Natural killer cell (primary cell): ENCODE results near the gene RALGPS1. TPM values are rescaled to one million over a fixed set of nuclear protein-coding genes. Genes with fewer than 3 reads are reported as not detected.

Experiments
- ATAC-seq, 3 donors: fragments of 150-1000 bp in 2 of 3; fragments of 200-7000 bp in 1 of 3; cut with Tn5 transposase; 1 replicate in 1 of 3; 2 replicates in 2 of 3; pipeline ENCODE4 v1.10.0; 2021; ENCODE audit warnings: mild to moderate bottlenecking in 2 of 3, moderate library complexity in 2 of 3
- DNase-seq, 2 donors: peaks; one replicate each; pipeline versions ENCODE4 v3.0.0 to v3.0.0-alpha.2; 2013 to 2021; ENCODE audit warnings: mixed read lengths in 1 of 2
- H3K27ac ChIP-seq: one replicate; pipeline ENCODE4 v1.5.1; 2013; ENCODE audit warnings: mild to moderate bottlenecking, low read length
- H3K27me3 ChIP-seq: one replicate; pipeline ENCODE4 v1.6.1; 2013; ENCODE audit warnings: low read length; ENCODE audit not compliant: control insufficient read depth, insufficient read depth
- H3K36me3 ChIP-seq: one replicate; pipeline ENCODE4 v1.6.1; 2013; ENCODE audit warnings: low read length; ENCODE audit not compliant: control insufficient read depth, insufficient read depth
- H3K4me1 ChIP-seq: one replicate; pipeline ENCODE4 v1.6.1; 2013; ENCODE audit warnings: low read length; ENCODE audit not compliant: control insufficient read depth, insufficient read depth
- H3K4me3 ChIP-seq: one replicate; pipeline ENCODE4 v1.5.1; 2013; ENCODE audit warnings: low read length
- H3K9me3 ChIP-seq: one replicate; pipeline ENCODE4 v1.6.1; 2013; ENCODE audit warnings: low read length; ENCODE audit not compliant: control insufficient read depth, insufficient read depth
- H3K27ac Mint-ChIP-seq, 2 donors: one replicate each; pipeline ENCODE4 v1.8.0; 2022; ENCODE audit warnings: mild to moderate bottlenecking in 2 of 2, mixed read lengths in 2 of 2, moderate library complexity in 1 of 2
- H3K27me3 Mint-ChIP-seq, 2 donors: one replicate each; pipeline ENCODE4 v1.8.0; 2022; ENCODE audit warnings: low read depth in 2 of 2, mixed read lengths in 2 of 2
- H3K36me3 Mint-ChIP-seq: one replicate; pipeline ENCODE4 v1.8.0; 2022; ENCODE audit warnings: mixed read lengths
- H3K4me1 Mint-ChIP-seq, 2 donors: one replicate each; pipeline ENCODE4 v1.8.0; 2022; ENCODE audit warnings: mixed read lengths in 2 of 2
- H3K4me3 Mint-ChIP-seq: one replicate; pipeline ENCODE4 v1.8.0; 2022; ENCODE audit warnings: mild to moderate bottlenecking, moderate library complexity, mixed read lengths
- H3K9me3 Mint-ChIP-seq, 2 donors: one replicate each; pipeline ENCODE4 v1.8.0; 2022; ENCODE audit warnings: mixed read lengths in 2 of 2
- CTCF ChIP-seq: fragments of 200-600 bp; IDR thresholded peaks from one replicate; pipeline ENCODE4 v1.8.0; 2022; ENCODE audit warnings: antibody characterized with exemption
- WGBS: methylation state at CpG from one replicate; pipeline ENCODE4 v1.1.7; 2013; ENCODE audit warnings: missing lambda C conversion rate; ENCODE audit not compliant: insufficient coverage; 5-methylcytosine and 5-hydroxymethylcytosine counted together
- intact Hi-C: fragments of 100-400 bp; cut with micrococcal nuclease; formaldehyde crosslinking; loops from one replicate; pipeline ENCODE4 v1.14.2; 2022
- total RNA-seq, 4 donors: library from RNA; stranded (reverse); fragments of 120-200 nt in 1 of 4; gene quantifications; one replicate each; pipeline versions ENCODE4 v1.2.3 to v1.2.4, GENCODE V29; 2013 to 2022

Gene RALGPS1
- total RNA-seq, 3 donors from 2014 or later (not counting 1 experiment from before 2014, with no cell fraction given) = 11.9 to 21.2 (median 13.2) TPM

- no peak overlapping the region for H3K4me3 Mint-ChIP-seq
- H3K9me3 Mint-ChIP-seq = no peaks in the 10 kb centered on the region
- no peaks in the 10 kb centered on the region for H3K36me3 Mint-ChIP-seq
- no peaks in the 10 kb centered on the region for H3K9me3 ChIP-seq
- no peak overlapping the region for H3K27ac ChIP-seq
- H3K4me1 Mint-ChIP-seq = peaks cover 34 to 37% of the 10 kb centered on the region in 2 donors
- H3K27me3 ChIP-seq = no peaks in the 10 kb centered on the region
- peaks cover 27% of the 10 kb centered on the region for H3K36me3 ChIP-seq
- no peak for DNase-seq
- WGBS = 99% methylated on average over 4 of the region's 6 CpGs
- no peaks in the 10 kb centered on the region for H3K27me3 Mint-ChIP-seq
- H3K4me1 ChIP-seq = peaks cover 16% of the 10 kb centered on the region
- no peak for TF ChIP-seq CTCF
- no peak for ATAC-seq
- no peak overlapping the region for H3K4me3 ChIP-seq
- intact Hi-C loops = no loop called here
- H3K27ac Mint-ChIP-seq = no peak overlapping the region
Observed at GRCh38 chr9:126880947-126881332, 33.6 kb upstream of the RALGPS1 start.

GRCh38 chr9:126882746-126883145 is 31.8 kb upstream of the RALGPS1 start:
- no peaks in the 10 kb centered on the region for H3K9me3 Mint-ChIP-seq

GRCh38 chr9:126883636-126884035 is 30.9 kb upstream of the RALGPS1 start:
- TF ChIP-seq CTCF = no peak
- no peak overlapping the region for H3K4me3 Mint-ChIP-seq
- H3K36me3 Mint-ChIP-seq = no peaks in the 10 kb centered on the region
- WGBS = 96% methylated on average over 15 of the region's 15 CpGs
- Histone ChIP-seq H3K4me1 (peaks cover 2% of the 10 kb centered on the region), H3K4me3 (no peak overlapping the region), H3K36me3 (peaks cover 27% of the 10 kb centered on the region), H3K9me3 (no peaks in the 10 kb centered on the region), H3K27me3 (no peaks in the 10 kb centered on the region), H3K27ac (no peak overlapping the region)
- DNase-seq (no peak), ATAC-seq (no peak)
- H3K27me3 Mint-ChIP-seq = no peaks in the 10 kb centered on the region
- intact Hi-C loops = no loop called here
- H3K9me3 Mint-ChIP-seq = no peaks in the 10 kb centered on the region
- H3K27ac Mint-ChIP-seq = no peak overlapping the region
- peaks cover 17 to 18% of the 10 kb centered on the region in 2 donors for H3K4me1 Mint-ChIP-seq

More at GRCh38 chr9:126882746-126883145, 31.8 kb upstream of the RALGPS1 start:
- H3K4me3 Mint-ChIP-seq = no peak overlapping the region
- Histone ChIP-seq H3K36me3 (peaks cover 27% of the 10 kb centered on the region), H3K4me1 (peaks cover 11% of the 10 kb centered on the region), H3K27me3 (no peaks in the 10 kb centered on the region), H3K4me3 (no peak overlapping the region), H3K27ac (no peak overlapping the region), H3K9me3 (no peaks in the 10 kb centered on the region)
- ATAC-seq (no peak), DNase-seq (no peak)
- H3K27me3 Mint-ChIP-seq = no peaks in the 10 kb centered on the region
- intact Hi-C loops = no loop called here
- no peak for TF ChIP-seq CTCF
- no peak overlapping the region for H3K27ac Mint-ChIP-seq
- WGBS = 98% methylated on average over 11 of the region's 11 CpGs
- H3K4me1 Mint-ChIP-seq = peaks cover 19 to 21% of the 10 kb centered on the region in 2 donors
- no peaks in the 10 kb centered on the region for H3K36me3 Mint-ChIP-seq

GRCh38 chr9:126885131-126885641 is 29.4 kb upstream of the RALGPS1 start:
- Mint-ChIP-seq H3K9me3 (no peaks in the 10 kb centered on the region), H3K36me3 (no peaks in the 10 kb centered on the region), H3K27me3 (no peaks in the 10 kb centered on the region), H3K4me1 (peaks cover 5 to 7% of the 10 kb centered on the region in 2 donors), H3K27ac (no peak overlapping the region), H3K4me3 (no peak overlapping the region)
- no peak for ATAC-seq
- intact Hi-C loops = no loop called here
- TF ChIP-seq CTCF = no peak
- Histone ChIP-seq H3K9me3 (no peaks in the 10 kb centered on the region), H3K27ac (no peak overlapping the region), H3K27me3 (no peaks in the 10 kb centered on the region), H3K4me1 (no peaks in the 10 kb centered on the region), H3K36me3 (peaks cover 19% of the 10 kb centered on the region), H3K4me3 (no peak overlapping the region)
- no peak for DNase-seq
- 78% methylated on average over 5 of the region's 6 CpGs for WGBS
